Measurements from ENCODE around the gene TMEM132C. TPM values are rescaled to one million over a fixed set of nuclear protein-coding genes. Genes with fewer than 3 reads are reported as not detected.

Gene TMEM132C
- total RNA-seq, 1 donor from 2014 or later = 0.64 TPM

GRCh38 chr12:128424931-128425431 is 158.0 kb downstream of the TMEM132C start:
- DNase-seq = no peak
- Histone ChIP-seq H3K27me3 (no peaks in the 10 kb centered on the region), H3K4me3 (no peak overlapping the region), H3K4me1 (no peaks in the 10 kb centered on the region), H3K27ac (no peak overlapping the region), H3K9me3 (no peaks in the 10 kb centered on the region), H3K36me3 (no peaks in the 10 kb centered on the region)
- intact Hi-C loops (cut with DNase I) = no loop called here
- ATAC-seq = no peak
- TF ChIP-seq, protein P1, sequence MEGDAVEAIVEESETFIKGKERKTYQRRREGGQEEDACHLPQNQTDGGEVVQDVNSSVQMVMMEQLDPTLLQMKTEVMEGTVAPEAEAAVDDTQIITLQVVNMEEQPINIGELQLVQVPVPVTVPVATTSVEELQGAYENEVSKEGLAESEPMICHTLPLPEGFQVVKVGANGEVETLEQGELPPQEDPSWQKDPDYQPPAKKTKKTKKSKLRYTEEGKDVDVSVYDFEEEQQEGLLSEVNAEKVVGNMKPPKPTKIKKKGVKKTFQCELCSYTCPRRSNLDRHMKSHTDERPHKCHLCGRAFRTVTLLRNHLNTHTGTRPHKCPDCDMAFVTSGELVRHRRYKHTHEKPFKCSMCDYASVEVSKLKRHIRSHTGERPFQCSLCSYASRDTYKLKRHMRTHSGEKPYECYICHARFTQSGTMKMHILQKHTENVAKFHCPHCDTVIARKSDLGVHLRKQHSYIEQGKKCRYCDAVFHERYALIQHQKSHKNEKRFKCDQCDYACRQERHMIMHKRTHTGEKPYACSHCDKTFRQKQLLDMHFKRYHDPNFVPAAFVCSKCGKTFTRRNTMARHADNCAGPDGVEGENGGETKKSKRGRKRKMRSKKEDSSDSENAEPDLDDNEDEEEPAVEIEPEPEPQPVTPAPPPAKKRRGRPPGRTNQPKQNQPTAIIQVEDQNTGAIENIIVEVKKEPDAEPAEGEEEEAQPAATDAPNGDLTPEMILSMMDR (IDR thresholded peaks at IDR 0.05) = no peak

GRCh38 chr12:128425666-128426331 is 158.8 kb downstream of the TMEM132C start:
- H3K9me3 ChIP-seq = no peaks in the 10 kb centered on the region
- H3K36me3 ChIP-seq = no peaks in the 10 kb centered on the region
- DNase-seq (no peak), ATAC-seq (no peak)
- H3K4me3 ChIP-seq = no peak overlapping the region
- no peaks in the 10 kb centered on the region for H3K4me1 ChIP-seq
- no peaks in the 10 kb centered on the region for H3K27me3 ChIP-seq
- no peak overlapping the region for H3K27ac ChIP-seq
- intact Hi-C loops (cut with DNase I) = no loop called here
- TF ChIP-seq, protein P1 (IDR thresholded peaks at IDR 0.05) = no peak

GRCh38 chr12:128426511-128426910 is 159.5 kb downstream of the TMEM132C start:
- no peaks in the 10 kb centered on the region for H3K36me3 ChIP-seq
- intact Hi-C loops (cut with DNase I) = no loop called here
- no peak overlapping the region for H3K27ac ChIP-seq
- no peak overlapping the region for H3K4me3 ChIP-seq
- DNase-seq = no peak
- no peaks in the 10 kb centered on the region for H3K27me3 ChIP-seq
- ATAC-seq = no peak
- TF ChIP-seq, protein P1 (IDR thresholded peaks at IDR 0.05) = no peak
- no peaks in the 10 kb centered on the region for H3K4me1 ChIP-seq
- no peaks in the 10 kb centered on the region for H3K9me3 ChIP-seq

GRCh38 chr12:128439796-128440195 is 172.8 kb downstream of the TMEM132C start:
- Histone ChIP-seq H3K27ac (no peak overlapping the region), H3K4me3 (no peak overlapping the region), H3K4me1 (no peaks in the 10 kb centered on the region), H3K9me3 (no peaks in the 10 kb centered on the region), H3K36me3 (no peaks in the 10 kb centered on the region), H3K27me3 (no peaks in the 10 kb centered on the region)
- DNase-seq (no peak), ATAC-seq (no peak)
- TF ChIP-seq, protein P1 (IDR thresholded peaks at IDR 0.05) = no peak
- intact Hi-C loops (cut with DNase I) = no loop called here

GRCh38 chr12:128442096-128442495 is 175.1 kb downstream of the TMEM132C start:
- no peaks in the 10 kb centered on the region for H3K9me3 ChIP-seq
- TF ChIP-seq, protein P1 (IDR thresholded peaks at IDR 0.05) = no peak
- ATAC-seq (no peak), DNase-seq (no peak)
- no peaks in the 10 kb centered on the region for H3K36me3 ChIP-seq
- H3K4me3 ChIP-seq = no peak overlapping the region
- intact Hi-C loops (cut with DNase I) = no loop called here
- no peak overlapping the region for H3K27ac ChIP-seq
- no peaks in the 10 kb centered on the region for H3K4me1 ChIP-seq
- no peaks in the 10 kb centered on the region for H3K27me3 ChIP-seq

Measured in upper lobe of right lung (tissue), 1 donor.